ENCODE results near the gene NUDCD2. TPM values are rescaled to one million over a fixed set of nuclear protein-coding genes. Genes with fewer than 3 reads are reported as not detected.
"Not testable (repeated sequence)": the region's sequence is repeated elsewhere in the genome, so short reads cannot be mapped to it uniquely, and the experiment has no call there.

NUDCD2 gene
- total and polyA plus RNA-seq, 11 donors: 1.6 to 17.1 (median 12.8) TPM

GRCh38 chr5:163459462-163459818 lies 462 bp downstream of the NUDCD2 start:
- Histone ChIP-seq H3K36me3 (peaks cover 0 to 27% (median 17%) of the 10 kb centered on the region in 9 donors), H3K9me3 (no peaks in the 10 kb centered on the region), H3K27ac (peak overlapping the region; percentile 84 to 99 (median 94)), H3K4me1 (peaks cover 0 to 30% (median 23%) of the 10 kb centered on the region in 12 donors), H3K4me3 (peak overlapping the region; percentile 36 to 94 (median 75)), H3K27me3 (no peaks in the 10 kb centered on the region)
- no peak for TF ChIP-seq POLR2A (IDR thresholded peaks at IDR 0.05)
- TF ChIP-seq CTCF (IDR thresholded peaks at IDR 0.05): no peak
- DNase-seq (no peak), ATAC-seq (no peak)
- 0 to 1% (median 0%) methylated on average over 7 to 12 of the region's 12 CpGs for WGBS, 4 donors
- intact Hi-C loops (cut with DNase I): loop anchor here in 1 of 10 donors (2.0 kb wide), 1 partner anchor 21 kb away; no protein-coding TSS in a partner anchor

- Histone ChIP-seq H3K9me3 (no peaks in the 10 kb centered on the region), H3K36me3 (peaks cover 0 to 32% (median 17%) of the 10 kb centered on the region in 9 donors), H3K4me1 (peaks cover 0 to 30% (median 23%) of the 10 kb centered on the region in 12 donors), H3K4me3 (peak overlapping the region; percentile 36 to 94 (median 75)), H3K27ac (peak overlapping the region in 10 of 12 donors; percentile 84 to 99 (median 94)), H3K27me3 (no peaks in the 10 kb centered on the region)
- intact Hi-C loops (cut with DNase I): loop anchor here in 1 of 10 donors (2.0 kb wide), 1 partner anchor 20 kb away; no protein-coding TSS in a partner anchor
- TF ChIP-seq CTCF (IDR thresholded peaks at IDR 0.05) (no peak), POLR2A (IDR thresholded peaks at IDR 0.05) (no peak)
- ATAC-seq: no peak
- DNase-seq: no peak
- 43 to 48% (median 46%) methylated on average over 6 of the region's 6 CpGs for WGBS, 4 donors
These were observed 1.0 kb downstream of the NUDCD2 start for GRCh38 chr5:163458778-163459385.

GRCh38 chr5:163456840-163457239 lies 3.1 kb downstream of the NUDCD2 start:
- WGBS, 4 donors: 94 to 97% (median 96%) methylated on average over 7 of the region's 7 CpGs
- intact Hi-C loops (cut with DNase I): no loop called here

GRCh38 chr5:163456029-163456589 lies 3.8 kb downstream of the NUDCD2 start:
- Histone ChIP-seq H3K4me3 (no peak overlapping the region), H3K4me1 (peaks cover 0 to 21% (median 16%) of the 10 kb centered on the region in 12 donors), H3K36me3 (peaks cover 0 to 58% (median 43%) of the 10 kb centered on the region in 9 donors), H3K27ac (no peak overlapping the region), H3K9me3 (no peaks in the 10 kb centered on the region), H3K27me3 (no peaks in the 10 kb centered on the region)
- WGBS, 4 donors: 85 to 90% (median 89%) methylated on average over 2 of the region's 2 CpGs
- TF ChIP-seq POLR2A (IDR thresholded peaks at IDR 0.05) (no peak), CTCF (IDR thresholded peaks at IDR 0.05) (no peak)
- DNase-seq (no peak), ATAC-seq (no peak)
- intact Hi-C loops (cut with DNase I): no loop called here

More at GRCh38 chr5:163456840-163457239, 3.1 kb downstream of the NUDCD2 start:
- Histone ChIP-seq H3K27me3 (no peaks in the 10 kb centered on the region), H3K4me3 (no peak overlapping the region), H3K27ac (no peak overlapping the region), H3K4me1 (peaks cover 0 to 26% (median 21%) of the 10 kb centered on the region in 12 donors), H3K9me3 (no peaks in the 10 kb centered on the region), H3K36me3 (peaks cover 0 to 51% (median 35%) of the 10 kb centered on the region in 9 donors)
- ATAC-seq (no peak), DNase-seq (no peak)
- no peak for TF ChIP-seq POLR2A (IDR thresholded peaks at IDR 0.05)

GRCh38 chr5:163455406-163455805 lies 4.5 kb downstream of the NUDCD2 start:
- intact Hi-C loops (cut with DNase I); DNase-seq; ATAC-seq; H3K4me3 ChIP-seq; H3K27ac ChIP-seq; H3K27me3 ChIP-seq; H3K9me3 ChIP-seq: not testable (repeated sequence)
- WGBS, 4 donors: 95 to 98% (median 96%) methylated on average over 17 of the region's 17 CpGs
- Histone ChIP-seq H3K4me1 (peaks cover 0 to 16% (median 10%) of the 10 kb centered on the region in 12 donors), H3K36me3 (peaks cover 0 to 65% (median 50%) of the 10 kb centered on the region in 9 donors)
